ENCODE results near the gene FBXO38.

Gene FBXO38

GRCh38 chr5:148383564-148384379 is at the start of gene FBXO38:
Gene FBXO38, plus strand, starts transcription at chr5:148383958. Its CDS starts 10,819 bp downstream, at chr5:148394777.
- H3K27ac ChIP-seq (ENCODE audit: low read length), result peak within 1 kb of the TSS; percentile 96
- no peaks in the 10 kb centered on the region for H3K9me3 ChIP-seq (ENCODE audit: control insufficient read depth in 1 of 2, low read length in 2 of 2)
- peak within 1 kb of the TSS; percentile 68 to 89 for H3K4me3 ChIP-seq (ENCODE audit: low read depth in 1 of 2, low read length in 2 of 2)
- peaks cover 22 to 30% of the 10 kb centered on the region in 2 donors for H3K4me1 ChIP-seq (ENCODE audit: control insufficient read depth in 1 of 2, insufficient read depth in 2 of 2, low read length in 2 of 2)
- no peaks in the 10 kb centered on the region for H3K36me3 ChIP-seq (ENCODE audit: control insufficient read depth in 1 of 2, insufficient read depth in 2 of 2, low read length in 2 of 2)
- no peaks in the 10 kb centered on the region for H3K27me3 ChIP-seq (ENCODE audit: low read depth, low read length)

GRCh38 chr5:148335259-148335658 is 48.5 kb upstream of the FBXO38 start, which contains the start of gene SPINK9:
Gene SPINK9, plus strand, starts transcription at chr5:148335559. Its CDS starts 55 bp downstream, at chr5:148335614.
- Histone ChIP-seq H3K36me3 (ENCODE audit: control insufficient read depth in 1 of 2, insufficient read depth in 2 of 2, low read length in 2 of 2) (no peaks in the 10 kb centered on the region), H3K9me3 (ENCODE audit: control insufficient read depth in 1 of 2, low read length in 2 of 2) (no peaks in the 10 kb centered on the region), H3K27me3 (ENCODE audit: low read depth, low read length) (no peaks in the 10 kb centered on the region), H3K27ac (ENCODE audit: low read length) (no peak within 1 kb of the TSS), H3K4me3 (ENCODE audit: low read depth in 1 of 2, low read length in 2 of 2) (no peak within 1 kb of the TSS), H3K4me1 (ENCODE audit: control insufficient read depth in 1 of 2, insufficient read depth in 2 of 2, low read length in 2 of 2) (no peaks in the 10 kb centered on the region)

GRCh38 chr5:148336704-148337435 is 46.9 kb upstream of the FBXO38 start:
- Histone ChIP-seq H3K36me3 (ENCODE audit: control insufficient read depth in 1 of 2, insufficient read depth in 2 of 2, low read length in 2 of 2) (no peaks in the 10 kb centered on the region), H3K27me3 (ENCODE audit: low read depth, low read length) (no peaks in the 10 kb centered on the region), H3K4me3 (ENCODE audit: low read depth in 1 of 2, low read length in 2 of 2) (no peak overlapping the region), H3K9me3 (ENCODE audit: control insufficient read depth in 1 of 2, low read length in 2 of 2) (no peaks in the 10 kb centered on the region), H3K27ac (ENCODE audit: low read length) (no peak overlapping the region), H3K4me1 (ENCODE audit: control insufficient read depth in 1 of 2, insufficient read depth in 2 of 2, low read length in 2 of 2) (no peaks in the 10 kb centered on the region)

DNA sequence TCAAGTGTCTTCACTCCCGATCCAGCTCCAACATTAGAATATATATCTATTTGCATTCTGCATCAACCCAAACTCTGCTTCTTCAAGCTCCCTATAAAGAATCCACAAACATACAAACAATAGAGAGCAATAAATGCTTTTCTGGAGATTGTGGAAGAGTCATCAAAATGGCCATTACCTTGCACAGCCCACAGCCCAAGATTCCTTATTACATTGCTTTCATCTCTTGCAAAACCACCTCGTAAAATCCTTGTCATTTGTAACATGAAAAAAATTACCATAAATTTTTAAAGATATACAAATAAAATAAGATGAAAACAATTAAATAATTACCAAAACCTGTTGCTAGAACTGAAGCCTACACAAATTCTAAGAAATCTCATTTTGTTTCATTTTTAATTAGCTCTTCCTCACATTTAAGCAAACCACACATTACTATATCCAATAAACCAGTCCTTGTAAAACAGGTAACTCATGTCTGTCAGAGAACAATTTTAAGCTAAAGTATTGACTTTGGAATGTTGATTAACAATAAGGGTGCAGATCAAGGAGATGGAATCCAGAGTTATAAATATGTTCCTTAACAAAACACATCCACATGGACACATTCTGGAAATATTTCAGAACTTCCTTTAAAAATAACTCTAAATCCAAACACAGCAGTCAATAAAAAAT is 41.2 kb upstream of the FBXO38 start:
- no peak overlapping the region for H3K4me3 ChIP-seq (ENCODE audit: low read depth in 1 of 2, low read length in 2 of 2)
- no peaks in the 10 kb centered on the region for H3K4me1 ChIP-seq (ENCODE audit: control insufficient read depth in 1 of 2, insufficient read depth in 2 of 2, low read length in 2 of 2)
- H3K9me3 ChIP-seq (ENCODE audit: control insufficient read depth in 1 of 2, low read length in 2 of 2), result no peaks in the 10 kb centered on the region
- H3K27ac ChIP-seq (ENCODE audit: low read length), result no peak overlapping the region
- H3K27me3 ChIP-seq (ENCODE audit: low read depth, low read length), result no peaks in the 10 kb centered on the region
- H3K36me3 ChIP-seq (ENCODE audit: control insufficient read depth in 1 of 2, insufficient read depth in 2 of 2, low read length in 2 of 2), result no peaks in the 10 kb centered on the region

DNA sequence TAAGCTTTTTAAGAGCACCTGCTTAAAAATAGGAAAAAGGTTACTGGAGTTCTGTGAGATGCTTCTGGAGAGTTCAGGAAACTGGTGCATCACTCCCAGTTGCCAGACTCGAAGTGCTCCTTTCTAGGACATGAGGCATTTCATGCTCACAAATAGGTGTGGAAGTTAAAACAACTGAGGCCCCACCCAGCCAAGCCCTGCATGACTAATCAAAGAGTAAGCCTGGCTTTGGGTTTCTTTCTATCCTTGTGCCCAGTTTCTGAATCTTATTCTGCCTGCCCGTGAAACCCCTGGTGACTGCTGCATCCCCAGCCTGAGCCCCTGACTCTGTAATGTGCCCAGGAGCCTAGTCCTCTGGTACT is 40.7 kb upstream of the FBXO38 start:
- H3K9me3 ChIP-seq (ENCODE audit: control insufficient read depth in 1 of 2, low read length in 2 of 2), result no peaks in the 10 kb centered on the region
- H3K4me3 ChIP-seq (ENCODE audit: low read depth in 1 of 2, low read length in 2 of 2), result no peak overlapping the region
- no peak overlapping the region for H3K27ac ChIP-seq (ENCODE audit: low read length)
- H3K36me3 ChIP-seq (ENCODE audit: control insufficient read depth in 1 of 2, insufficient read depth in 2 of 2, low read length in 2 of 2), result no peaks in the 10 kb centered on the region
- no peaks in the 10 kb centered on the region for H3K27me3 ChIP-seq (ENCODE audit: low read depth, low read length)
- no peaks in the 10 kb centered on the region for H3K4me1 ChIP-seq (ENCODE audit: control insufficient read depth in 1 of 2, insufficient read depth in 2 of 2, low read length in 2 of 2)

DNA sequence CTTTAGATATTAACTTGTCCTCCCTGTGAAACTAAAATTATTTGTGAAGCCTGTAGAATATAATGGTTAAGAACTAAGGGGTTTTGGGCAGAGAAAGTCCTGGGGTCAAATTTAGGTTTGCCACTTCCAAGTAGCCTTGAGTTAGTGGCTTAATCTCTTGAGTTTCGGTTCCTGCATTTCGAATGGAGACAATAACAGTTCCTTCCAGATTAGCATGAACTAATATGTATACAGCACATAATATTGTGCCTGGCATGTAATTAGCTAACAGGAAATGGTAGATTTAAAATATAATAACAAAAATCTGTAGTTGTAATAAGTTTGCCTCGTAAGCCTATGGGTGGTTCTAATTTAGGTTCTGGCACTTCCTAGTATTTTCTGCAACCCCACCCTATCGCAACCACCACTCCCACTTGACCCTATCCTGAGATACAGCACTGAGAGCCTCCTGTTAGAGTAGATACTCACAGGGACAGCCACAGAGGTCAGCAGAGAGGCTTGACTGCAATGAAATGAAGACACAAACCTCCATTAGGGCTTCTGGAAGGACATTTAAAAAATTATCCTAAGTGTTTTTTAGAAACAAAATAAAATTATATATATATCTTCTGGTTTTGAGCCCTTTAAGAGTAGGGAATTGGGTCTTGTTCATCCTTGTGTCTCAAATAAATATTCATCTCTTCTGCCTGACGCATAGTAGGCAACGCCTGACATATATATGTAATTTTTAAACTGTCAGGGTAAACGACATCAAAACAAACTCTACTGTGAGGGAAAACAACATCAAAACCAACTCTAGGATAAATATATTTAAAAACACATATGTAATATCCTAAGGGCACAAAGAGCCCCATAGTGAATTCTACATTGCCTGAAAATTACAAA is 39.9 kb upstream of the FBXO38 start:
- Histone ChIP-seq H3K4me1 (ENCODE audit: control insufficient read depth in 1 of 2, insufficient read depth in 2 of 2, low read length in 2 of 2) (no peaks in the 10 kb centered on the region), H3K4me3 (ENCODE audit: low read depth in 1 of 2, low read length in 2 of 2) (no peak overlapping the region), H3K27me3 (ENCODE audit: low read depth, low read length) (no peaks in the 10 kb centered on the region), H3K36me3 (ENCODE audit: control insufficient read depth in 1 of 2, insufficient read depth in 2 of 2, low read length in 2 of 2) (no peaks in the 10 kb centered on the region), H3K27ac (ENCODE audit: low read length) (no peak overlapping the region), H3K9me3 (ENCODE audit: control insufficient read depth in 1 of 2, low read length in 2 of 2) (no peaks in the 10 kb centered on the region)

- Histone ChIP-seq H3K36me3 (ENCODE audit: control insufficient read depth in 1 of 2, insufficient read depth in 2 of 2, low read length in 2 of 2) (no peaks in the 10 kb centered on the region), H3K27me3 (ENCODE audit: low read depth, low read length) (no peaks in the 10 kb centered on the region), H3K4me1 (ENCODE audit: control insufficient read depth in 1 of 2, insufficient read depth in 2 of 2, low read length in 2 of 2) (no peaks in the 10 kb centered on the region)
These were observed 36.1 kb upstream of the FBXO38 start for GRCh38 chr5:148347706-148348105.

GRCh38 chr5:148352696-148353095 is 31.1 kb upstream of the FBXO38 start:
- Histone ChIP-seq H3K27ac (ENCODE audit: low read length) (no peak overlapping the region), H3K27me3 (ENCODE audit: low read depth, low read length) (no peaks in the 10 kb centered on the region), H3K36me3 (ENCODE audit: control insufficient read depth in 1 of 2, insufficient read depth in 2 of 2, low read length in 2 of 2) (no peaks in the 10 kb centered on the region), H3K4me1 (ENCODE audit: control insufficient read depth in 1 of 2, insufficient read depth in 2 of 2, low read length in 2 of 2) (no peaks in the 10 kb centered on the region), H3K9me3 (ENCODE audit: control insufficient read depth in 1 of 2, low read length in 2 of 2) (no peaks in the 10 kb centered on the region), H3K4me3 (ENCODE audit: low read depth in 1 of 2, low read length in 2 of 2) (no peak overlapping the region)

More at GRCh38 chr5:148347706-148348105, 36.1 kb upstream of the FBXO38 start:
- Histone ChIP-seq H3K9me3 (ENCODE audit: control insufficient read depth in 1 of 2, low read length in 2 of 2) (no peaks in the 10 kb centered on the region), H3K4me3 (ENCODE audit: low read depth in 1 of 2, low read length in 2 of 2) (no peak overlapping the region), H3K27ac (ENCODE audit: low read length) (no peak overlapping the region)

DNA sequence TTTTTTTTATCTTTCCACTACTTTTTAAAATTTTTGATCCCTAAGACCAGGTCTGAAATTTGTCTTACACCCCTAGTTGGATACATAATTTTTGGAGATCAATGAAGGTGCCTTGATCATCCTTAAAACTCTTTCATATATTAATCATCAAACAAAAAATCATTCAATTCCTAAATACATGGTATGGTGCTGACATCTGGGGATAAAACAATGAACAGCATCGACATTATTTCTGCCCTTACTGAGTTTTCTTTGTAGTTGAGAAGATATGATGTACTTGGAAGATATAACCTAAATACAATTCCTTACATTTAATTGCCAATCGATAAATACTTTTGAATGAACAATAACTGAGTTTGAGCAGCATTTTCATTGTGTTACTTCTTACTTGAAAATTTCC is 30.1 kb upstream of the FBXO38 start:
- Histone ChIP-seq H3K4me1 (ENCODE audit: control insufficient read depth in 1 of 2, insufficient read depth in 2 of 2, low read length in 2 of 2) (no peaks in the 10 kb centered on the region), H3K9me3 (ENCODE audit: control insufficient read depth in 1 of 2, low read length in 2 of 2) (no peaks in the 10 kb centered on the region), H3K27me3 (ENCODE audit: low read depth, low read length) (no peaks in the 10 kb centered on the region), H3K27ac (ENCODE audit: low read length) (no peak overlapping the region), H3K4me3 (ENCODE audit: low read depth in 1 of 2, low read length in 2 of 2) (no peak overlapping the region), H3K36me3 (ENCODE audit: control insufficient read depth in 1 of 2, insufficient read depth in 2 of 2, low read length in 2 of 2) (no peaks in the 10 kb centered on the region)

DNA sequence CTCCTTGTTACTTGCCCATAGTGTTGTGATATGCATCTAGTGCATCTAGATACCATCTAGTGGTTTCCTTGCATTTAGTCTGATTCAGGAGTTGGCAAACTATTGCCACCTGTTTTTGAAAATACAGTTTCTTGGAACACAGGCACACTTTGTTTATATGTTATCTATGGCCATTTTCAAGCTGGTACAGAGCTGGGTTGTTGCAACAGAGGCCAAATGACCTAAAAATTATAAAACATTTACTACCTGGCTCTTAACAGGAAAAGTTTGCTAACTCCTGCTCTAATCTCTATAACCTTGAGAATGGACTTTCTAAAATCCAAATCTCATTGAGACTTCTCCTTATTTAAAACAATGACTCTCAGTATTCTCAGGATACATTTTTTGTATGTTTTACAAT is 19.4 kb upstream of the FBXO38 start:
- Histone ChIP-seq H3K36me3 (ENCODE audit: control insufficient read depth in 1 of 2, insufficient read depth in 2 of 2, low read length in 2 of 2) (no peaks in the 10 kb centered on the region), H3K9me3 (ENCODE audit: control insufficient read depth in 1 of 2, low read length in 2 of 2) (peaks cover 0 to 3% of the 10 kb centered on the region in 2 donors), H3K27me3 (ENCODE audit: low read depth, low read length) (no peaks in the 10 kb centered on the region), H3K27ac (ENCODE audit: low read length) (no peak overlapping the region), H3K4me1 (ENCODE audit: control insufficient read depth in 1 of 2, insufficient read depth in 2 of 2, low read length in 2 of 2) (no peaks in the 10 kb centered on the region), H3K4me3 (ENCODE audit: low read depth in 1 of 2, low read length in 2 of 2) (no peak overlapping the region)
